K562 (cell line): ENCODE results near the gene TECPR2. TPM values are rescaled to one million over a fixed set of nuclear protein-coding genes. Genes with fewer than 3 reads are reported as not detected.

Experiments used
- CTBP1 ChIP-seq: fragments of 450-650 bp; IDR thresholded peaks from 2 replicates; pipeline ENCODE4 v1.6.1; 2016; ENCODE audit warnings: borderline replicate concordance
- DACH1 ChIP-seq: fragments of 450-650 bp; IDR thresholded peaks from 2 replicates; pipeline ENCODE4 v1.6.1; 2018; ENCODE audit not compliant: partially characterized antibody
- TFAP4 ChIP-seq: sonication (generic); formaldehyde crosslinking; IDR thresholded peaks from 2 replicates; pipeline ENCODE4 v1.8.0; 2022; ENCODE audit warnings: missing genetic modification reagents, mild to moderate bottlenecking, moderate library complexity, borderline replicate concordance
- ZBTB11 ChIP-seq, 3 experiments: fragments of 200-800 bp in 1 of 3; fragments of 250-450 bp in 1 of 3; fragments of 450-650 bp in 1 of 3; sonication (Bioruptor Pico) in 1 of 3; sonication (Bioruptor generic) in 1 of 3; formaldehyde crosslinking in 1 of 3; IDR thresholded peaks; 2 replicates each; pipeline versions ENCODE4 v1.6.1 to v1.8.0; 2016 to 2022; ENCODE audit warnings: mild to moderate bottlenecking in 2 of 3, missing genetic modification characterization in 2 of 3, missing compliant biosample characterization in 1 of 3, moderate library complexity in 1 of 3
- ZC3H11A ChIP-seq: IDR thresholded peaks from 2 replicates; pipeline ENCODE4 v1.6.1; 2012; ENCODE audit warnings: low read depth, low read length, improper control_type of control experiment
- ZHX1 ChIP-seq: fragments of 150-350 bp; conservative IDR thresholded peaks from 2 replicates; pipeline ENCODE4 v1.6.1; 2014; ENCODE audit warnings: low read length
- polyA plus RNA-seq, 8 experiments: library from polyadenylated mRNA; depleted of rRNA in 4 of 8; stranded (reverse) in 5 of 8; unstranded in 3 of 8; fragments of >200 nt; fragmentation: Nextera tagmentation in 2 of 8; fragmentation: Illumina TruSeq in 1 of 8; extraction: Ambion mirVana in 2 of 8; extraction: Trizol in 1 of 8; gene quantifications; 2 replicates each; pipeline versions ENCODE4 v1.2.1 to v1.2.3, GENCODE V29; 2011 to 2014; ENCODE audit warnings: inconsistent platforms in 1 of 8, missing spikeins in 1 of 8
- total RNA-seq, 7 experiments: library from RNA; depleted of rRNA in 6 of 7; stranded (reverse); fragments of >200 nt in 6 of 7; fragmentation: Illumina TruSeq in 2 of 7; extraction: Trizol in 2 of 7; gene quantifications; 2 replicates each; pipeline versions ENCODE4 v1.2.1 to v1.2.3, GENCODE V29; 2011 to 2021; ENCODE audit warnings: low replicate concordance in 1 of 7

The TECPR2 gene
- total and polyA plus RNA-seq, 9 of the 15 experiments (the other 6 are each of a cell fraction or from before 2014, with no cell fraction given) = 0.04 to 3.0 (median 0.83) TPM

GRCh38 chr14:102509746-102510615 lies 147.2 kb downstream of the TECPR2 start, which contains the start of gene ANKRD9 (continued):
- TF ChIP-seq ZHX1 (no peak), TFAP4 (CRISPR knock-in tag) (peak; percentile 98), ZC3H11A (no peak), CTBP1 (peak; percentile 66; the same call in 1 of the 2 replicates), DACH1 (peak; percentile 73), ZBTB11 (CRISPR knock-in tag; IDR thresholded peaks at IDR 0.05) (0 out of 6 replicates have a peak, but pooled peaks of 1 of the 3 experiments have one; percentile 9)
